Lung (tissue), 12 donors: ENCODE measurements around the gene ZNF205. TPM values are rescaled to one million over a fixed set of nuclear protein-coding genes. Genes with fewer than 3 reads are reported as not detected.

Experiments
- ATAC-seq: fragments of 200-7000 bp; cut with Tn5 transposase; one replicate; pipeline ENCODE4 v1.9.1; 2020; ENCODE audit warnings: moderate number of reproducible peaks; ENCODE audit not compliant: insufficient read depth, low FRiP score
- DNase-seq, 3 donors: peaks; one replicate each; pipeline ENCODE4 v3.0.0-alpha.2; 2013 to 2017
- H3K27ac ChIP-seq, 2 donors: one replicate each; pipeline ENCODE4 v1.5.1; 2013; ENCODE audit warnings: mild to moderate bottlenecking in 2 of 2, moderate library complexity in 2 of 2, control low read depth in 1 of 2, inconsistent platforms in 1 of 2, low read depth in 1 of 2, low read length in 1 of 2
- H3K27me3 ChIP-seq, 3 donors: one replicate each; pipeline ENCODE4 v1.5.1; 2013; ENCODE audit warnings: low read length in 2 of 3; ENCODE audit not compliant: control insufficient read depth in 3 of 3, insufficient read depth in 3 of 3
- H3K36me3 ChIP-seq, 4 donors: one replicate each; pipeline ENCODE4 v1.5.1; 2013; ENCODE audit warnings: low read length in 4 of 4, mild to moderate bottlenecking in 1 of 4, moderate library complexity in 1 of 4; ENCODE audit not compliant: control insufficient read depth in 4 of 4, insufficient read depth in 4 of 4
- H3K4me1 ChIP-seq, 5 donors: one replicate each; pipeline ENCODE4 v1.5.1; 2013; ENCODE audit warnings: low read length in 5 of 5, mild to moderate bottlenecking in 2 of 5, moderate library complexity in 1 of 5; ENCODE audit not compliant: control insufficient read depth in 5 of 5, insufficient read depth in 5 of 5
- H3K4me3 ChIP-seq: one replicate; pipeline ENCODE4 v1.5.1; 2013; ENCODE audit warnings: mild to moderate bottlenecking, control low read depth, moderate library complexity
- H3K9ac ChIP-seq, 2 donors: one replicate each; pipeline ENCODE4 v1.5.1; 2013; ENCODE audit warnings: low read length in 2 of 2, control low read depth in 1 of 2; ENCODE audit not compliant: insufficient read depth in 1 of 2
- H3K9me3 ChIP-seq, 4 donors: one replicate each; pipeline ENCODE4 v1.5.1; 2013; ENCODE audit warnings: low read length in 3 of 4, mild to moderate bottlenecking in 1 of 4, moderate library complexity in 1 of 4; ENCODE audit not compliant: control insufficient read depth in 4 of 4, insufficient read depth in 3 of 4
- WGBS, 2 donors: extraction: QIAGEN DNeasy Blood & Tissue Kit; methylation state at CpG; one replicate each; pipeline ENCODE4 v1.1.7; 2013; 5-methylcytosine and 5-hydroxymethylcytosine counted together
- polyA plus RNA-seq, 2 donors: library from polyadenylated mRNA; stranded (reverse); fragments of 200-250 nt; gene quantifications; one replicate each; pipeline ENCODE4 v1.2.1, GENCODE V29; 2013
- total RNA-seq, 2 donors: library from RNA; depleted of rRNA in 1 of 2; stranded (reverse); fragments of >200 nt in 1 of 2; gene quantifications; one replicate each; pipeline ENCODE4 v1.2.1, GENCODE V29; 2014 to 2021
- TF ChIP-seq, protein P1 (sequence below): IDR thresholded peaks from 2 replicates; pipeline ENCODE4 v1.5.1; 2012; ENCODE audit warnings: mild to moderate bottlenecking; ENCODE audit errors: control extremely low read depth, extremely low read depth
- donor health status: control.
- donor health status: control.
- donor health status: Bipolar disorder and iron deficiency.
- donor health status: healthy.
- donor health status: DM: yes; HTN: yes; CAD: no.

ZNF205 gene
- total and polyA plus RNA-seq, 4 donors: 9.8 to 33.0 (median 11.5) TPM

DNA sequence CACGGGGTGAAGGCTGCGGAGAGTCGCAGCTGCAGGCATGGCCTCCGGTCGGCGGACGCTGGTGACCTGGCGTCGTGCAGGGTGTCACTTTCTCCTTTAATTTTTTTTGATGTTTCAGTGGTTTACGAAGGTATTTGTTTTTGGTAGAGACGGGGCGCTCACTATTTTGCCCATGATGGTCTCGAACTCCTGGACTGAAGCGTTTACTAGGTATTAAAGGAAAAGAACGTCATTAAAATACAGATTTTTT is 39.6 kb downstream of the ZNF205 start:
- no peak for ATAC-seq
- Histone ChIP-seq H3K4me1 (peaks cover 0 to 20% (median 0%) of the 10 kb centered on the region in 5 donors), H3K9ac (no peak overlapping the region), H3K27me3 (peaks cover 0 to 12% (median 0%) of the 10 kb centered on the region in 3 donors), H3K36me3 (no peaks in the 10 kb centered on the region), H3K9me3 (peaks cover 0 to 4% (median 0%) of the 10 kb centered on the region in 4 donors), H3K4me3 (no peak overlapping the region), H3K27ac (no peak overlapping the region)
- no peak for DNase-seq
- TF ChIP-seq, protein P1, sequence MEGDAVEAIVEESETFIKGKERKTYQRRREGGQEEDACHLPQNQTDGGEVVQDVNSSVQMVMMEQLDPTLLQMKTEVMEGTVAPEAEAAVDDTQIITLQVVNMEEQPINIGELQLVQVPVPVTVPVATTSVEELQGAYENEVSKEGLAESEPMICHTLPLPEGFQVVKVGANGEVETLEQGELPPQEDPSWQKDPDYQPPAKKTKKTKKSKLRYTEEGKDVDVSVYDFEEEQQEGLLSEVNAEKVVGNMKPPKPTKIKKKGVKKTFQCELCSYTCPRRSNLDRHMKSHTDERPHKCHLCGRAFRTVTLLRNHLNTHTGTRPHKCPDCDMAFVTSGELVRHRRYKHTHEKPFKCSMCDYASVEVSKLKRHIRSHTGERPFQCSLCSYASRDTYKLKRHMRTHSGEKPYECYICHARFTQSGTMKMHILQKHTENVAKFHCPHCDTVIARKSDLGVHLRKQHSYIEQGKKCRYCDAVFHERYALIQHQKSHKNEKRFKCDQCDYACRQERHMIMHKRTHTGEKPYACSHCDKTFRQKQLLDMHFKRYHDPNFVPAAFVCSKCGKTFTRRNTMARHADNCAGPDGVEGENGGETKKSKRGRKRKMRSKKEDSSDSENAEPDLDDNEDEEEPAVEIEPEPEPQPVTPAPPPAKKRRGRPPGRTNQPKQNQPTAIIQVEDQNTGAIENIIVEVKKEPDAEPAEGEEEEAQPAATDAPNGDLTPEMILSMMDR: no peak
- 2 to 4% methylated on average over 15 of the region's 15 CpGs for WGBS, 2 donors

DNA sequence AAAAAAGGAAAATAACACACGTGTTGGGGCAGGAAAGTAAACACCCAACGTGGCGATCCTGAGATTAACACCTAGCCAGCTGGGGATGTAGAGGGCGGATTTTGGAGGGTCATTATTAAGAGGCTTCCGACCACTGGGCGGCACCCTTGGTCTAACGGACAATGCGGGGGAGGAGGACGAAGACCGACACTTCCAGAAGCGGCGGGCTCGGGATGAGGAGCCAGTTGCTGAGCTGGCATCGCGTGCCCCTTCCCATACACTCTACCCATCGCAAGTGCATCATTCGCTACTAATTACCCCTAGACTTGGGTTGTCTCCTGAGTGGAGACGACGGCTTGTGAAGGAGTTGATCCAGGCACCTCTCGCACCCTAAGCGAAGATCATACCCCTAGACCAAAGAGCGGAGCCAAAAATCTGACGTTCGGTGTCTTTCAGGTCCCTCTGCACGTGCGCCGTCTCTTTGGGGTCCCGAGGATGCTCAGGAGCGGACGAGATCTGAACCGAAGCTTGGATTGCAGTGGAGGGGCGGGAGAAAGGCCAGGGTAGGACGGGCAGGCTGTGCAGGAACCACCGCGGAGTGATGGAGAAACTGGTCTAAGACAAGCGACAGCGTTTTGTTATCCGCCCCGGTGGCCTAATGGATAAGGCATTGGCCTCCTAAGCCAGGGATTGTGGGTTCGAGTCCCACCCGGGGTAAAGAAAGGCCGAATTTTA is 40.0 kb downstream of the ZNF205 start:
- Histone ChIP-seq H3K4me3 (peak overlapping the region; percentile 27), H3K9me3 (peaks cover 0 to 4% (median 0%) of the 10 kb centered on the region in 4 donors), H3K9ac (peak overlapping the region in 1 of 2 donors; percentile 59), H3K27ac (no peak overlapping the region), H3K4me1 (peaks cover 0 to 20% (median 0%) of the 10 kb centered on the region in 5 donors), H3K27me3 (peaks cover 0 to 12% (median 0%) of the 10 kb centered on the region in 3 donors), H3K36me3 (no peaks in the 10 kb centered on the region)
- ATAC-seq: peak; percentile 19
- TF ChIP-seq, protein P1: peak; percentile 21
- 1 to 2% methylated on average over 41 to 42 of the region's 42 CpGs for WGBS, 2 donors
- peak; percentile 92 to 94 (median 93) for DNase-seq

DNA sequence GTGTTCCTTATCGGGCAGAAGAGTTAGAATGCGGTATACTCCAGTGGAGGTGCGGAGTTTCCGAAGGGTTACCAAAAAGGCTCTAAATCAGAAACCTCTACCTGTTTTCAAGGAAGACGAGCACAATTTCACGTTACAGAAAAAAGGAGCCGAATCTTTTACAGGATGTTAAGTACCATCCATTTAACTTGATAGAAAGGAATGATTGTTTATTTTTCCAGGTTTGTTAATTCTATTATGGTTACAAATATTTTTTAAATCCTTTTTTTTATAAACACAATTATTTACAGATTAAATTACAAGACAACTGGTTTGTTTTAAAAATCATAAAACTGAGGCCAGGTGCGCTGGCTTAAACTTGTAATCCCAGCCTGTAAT is 40.6 kb downstream of the ZNF205 start:
- Histone ChIP-seq H3K27ac (no peak overlapping the region), H3K4me1 (peaks cover 0 to 25% (median 0%) of the 10 kb centered on the region in 5 donors), H3K36me3 (no peaks in the 10 kb centered on the region), H3K4me3 (no peak overlapping the region), H3K27me3 (peaks cover 0 to 12% (median 0%) of the 10 kb centered on the region in 3 donors), H3K9me3 (peaks cover 0 to 4% (median 0%) of the 10 kb centered on the region in 4 donors), H3K9ac (no peak overlapping the region)
- ATAC-seq (no peak), DNase-seq (no peak)
- WGBS, 2 donors: 9 to 11% methylated on average over 8 of the region's 8 CpGs
- TF ChIP-seq, protein P1: no peak
